Lower leg skin (tissue), 4 donors: Measurements from ENCODE around the gene ANAPC2. TPM values are rescaled to one million over a fixed set of nuclear protein-coding genes. Genes with fewer than 3 reads are reported as not detected.

Experiments used
- DNase-seq, 2 donors: peaks; one replicate each; pipeline ENCODE4 v3.0.0-alpha.2; 2019; ENCODE audit warnings: low spot score in 2 of 2
- H3K4me3 ChIP-seq: fragments of 200-600 bp; sonication (generic); 2 replicates; pipeline ENCODE4 v1.5.1; 2017; ENCODE audit warnings: mild to moderate bottlenecking, low read depth; ENCODE audit not compliant: poor library complexity, severe bottlenecking
- POLR2A ChIP-seq, 2 donors: fragments of 450-650 bp; IDR thresholded peaks; one replicate each; pipeline ENCODE4 v1.6.1; 2016 to 2017; ENCODE audit warnings: antibody characterized with exemption in 2 of 2, mild to moderate bottlenecking in 1 of 2, moderate library complexity in 1 of 2
- WGBS, 2 donors: methylation state at CpG; one replicate each; pipeline ENCODE4 v1.1.5; 2018; 5-methylcytosine and 5-hydroxymethylcytosine counted together
- intact Hi-C: fragments of 100-400 bp; cut with DNase I; formaldehyde crosslinking; loops from one replicate; pipeline ENCODE4 v1.15.0; 2023; ENCODE audit warnings: low total_unique reads
- total RNA-seq, 4 donors: library from RNA; depleted of rRNA; stranded (reverse); fragments of >200 nt; gene quantifications; one replicate each; pipeline ENCODE4 v1.1.0, GENCODE V29; 2016
- TF ChIP-seq, protein P1 (sequence below), 3 donors: fragments of 450-650 bp; IDR thresholded peaks; one replicate each; pipeline ENCODE4 v1.5.1; 2016; ENCODE audit warnings: antibody characterized with exemption in 3 of 3, mild to moderate bottlenecking in 3 of 3, moderate library complexity in 2 of 3

The ANAPC2 gene
- total RNA-seq, 4 donors from 2014 or later = 26.2 to 69.3 (median 30.5) TPM

DNA sequence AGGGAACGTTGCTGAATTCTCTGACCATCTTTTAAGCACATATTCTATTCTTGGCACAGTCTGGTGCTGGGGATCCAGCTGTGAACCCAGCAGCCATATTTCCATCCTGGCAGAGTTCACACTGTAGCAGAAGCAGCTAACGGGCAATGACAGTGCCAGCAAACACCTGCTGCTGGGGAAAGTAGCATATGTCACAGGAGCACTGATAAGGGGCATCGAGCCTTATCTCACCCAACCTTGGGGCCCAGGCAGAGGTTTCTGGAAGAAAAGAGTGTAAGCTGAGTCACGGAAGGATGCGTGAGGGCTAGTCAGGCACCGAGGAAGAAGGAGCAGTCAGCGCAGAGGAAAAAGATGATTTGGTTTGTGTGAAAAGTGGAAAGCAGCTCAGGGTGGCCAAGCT lies 18.2 kb upstream of the ANAPC2 start:
- H3K4me3 ChIP-seq = no peak overlapping the region
- intact Hi-C loops = no loop called here

DNA sequence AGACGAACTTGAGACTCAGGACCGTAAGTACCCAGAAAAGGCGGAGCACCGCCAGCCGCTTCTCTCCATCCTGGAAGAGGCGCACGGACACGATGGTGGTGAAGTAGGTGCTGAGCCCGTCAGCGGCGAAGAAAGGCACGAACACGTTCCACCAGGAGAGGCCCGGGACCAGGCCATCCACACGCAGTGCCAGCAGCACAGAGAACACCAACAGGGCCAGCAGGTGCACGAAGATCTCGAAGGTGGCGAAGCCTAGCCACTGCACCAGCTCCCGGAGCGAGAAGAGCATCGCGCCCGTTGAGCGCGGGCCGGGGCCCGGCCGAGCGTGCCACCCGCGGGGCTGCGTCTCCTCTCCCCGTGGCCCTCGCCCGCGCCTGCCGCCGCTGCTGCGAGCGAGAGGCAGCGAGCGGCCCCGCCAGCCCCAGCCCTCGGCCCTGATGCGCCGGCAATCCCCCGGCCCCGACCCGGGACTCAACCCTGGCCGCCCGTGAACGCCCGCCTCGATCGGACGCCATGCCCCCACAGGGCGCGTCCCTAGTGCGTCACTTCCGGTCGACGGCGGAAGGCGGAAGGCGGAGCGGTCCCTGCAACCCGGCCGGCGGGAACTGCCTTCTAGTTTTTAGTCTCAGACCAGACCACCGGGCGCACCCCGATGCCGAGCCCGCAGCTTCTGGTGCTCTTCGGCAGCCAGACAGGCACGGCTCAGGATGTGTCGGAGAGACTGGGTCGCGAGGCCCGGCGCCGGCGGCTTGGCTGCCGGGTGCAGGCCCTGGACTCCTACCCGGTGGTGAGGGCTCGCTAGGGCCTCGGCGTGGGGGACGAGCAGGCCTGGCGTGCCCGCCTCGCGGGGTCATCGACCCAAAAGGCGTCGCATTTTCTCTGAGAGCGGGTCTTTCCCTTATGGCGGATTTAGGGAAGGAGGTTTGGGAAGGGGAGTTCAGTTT lies 17.0 kb upstream of the ANAPC2 start, which contains the start of the genes NDOR1 and TMEM203:
TSS of gene NDOR1 (plus strand) at position 575 of the 944 bp plus-strand sequence. CDS start at position 653, 78 bp downstream.
TSS of gene TMEM203 (minus strand) at position 523 of the 944 bp plus-strand sequence. CDS start at position 289, 234 bp downstream.
- 0 to 1% methylated on average over 37 to 78 of the region's 98 CpGs for WGBS, 2 donors
- TF ChIP-seq, protein P1, sequence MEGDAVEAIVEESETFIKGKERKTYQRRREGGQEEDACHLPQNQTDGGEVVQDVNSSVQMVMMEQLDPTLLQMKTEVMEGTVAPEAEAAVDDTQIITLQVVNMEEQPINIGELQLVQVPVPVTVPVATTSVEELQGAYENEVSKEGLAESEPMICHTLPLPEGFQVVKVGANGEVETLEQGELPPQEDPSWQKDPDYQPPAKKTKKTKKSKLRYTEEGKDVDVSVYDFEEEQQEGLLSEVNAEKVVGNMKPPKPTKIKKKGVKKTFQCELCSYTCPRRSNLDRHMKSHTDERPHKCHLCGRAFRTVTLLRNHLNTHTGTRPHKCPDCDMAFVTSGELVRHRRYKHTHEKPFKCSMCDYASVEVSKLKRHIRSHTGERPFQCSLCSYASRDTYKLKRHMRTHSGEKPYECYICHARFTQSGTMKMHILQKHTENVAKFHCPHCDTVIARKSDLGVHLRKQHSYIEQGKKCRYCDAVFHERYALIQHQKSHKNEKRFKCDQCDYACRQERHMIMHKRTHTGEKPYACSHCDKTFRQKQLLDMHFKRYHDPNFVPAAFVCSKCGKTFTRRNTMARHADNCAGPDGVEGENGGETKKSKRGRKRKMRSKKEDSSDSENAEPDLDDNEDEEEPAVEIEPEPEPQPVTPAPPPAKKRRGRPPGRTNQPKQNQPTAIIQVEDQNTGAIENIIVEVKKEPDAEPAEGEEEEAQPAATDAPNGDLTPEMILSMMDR (IDR thresholded peaks at IDR 0.05) = no peak
- TF ChIP-seq POLR2A (IDR thresholded peaks at IDR 0.05) = no peak
- H3K4me3 ChIP-seq = peak within 1 kb of the TSS; percentile 91
- peak; percentile 86 to 98 for DNase-seq
- intact Hi-C loops = no loop called here

More for the DNA sequence above, 18.2 kb upstream of the ANAPC2 start:
- DNase-seq = no peak
- TF ChIP-seq, protein P1 (IDR thresholded peaks at IDR 0.05) = no peak
- TF ChIP-seq POLR2A (IDR thresholded peaks at IDR 0.05) = no peak
- WGBS, 2 donors = 71 to 82% methylated on average over 7 of the region's 7 CpGs

DNA sequence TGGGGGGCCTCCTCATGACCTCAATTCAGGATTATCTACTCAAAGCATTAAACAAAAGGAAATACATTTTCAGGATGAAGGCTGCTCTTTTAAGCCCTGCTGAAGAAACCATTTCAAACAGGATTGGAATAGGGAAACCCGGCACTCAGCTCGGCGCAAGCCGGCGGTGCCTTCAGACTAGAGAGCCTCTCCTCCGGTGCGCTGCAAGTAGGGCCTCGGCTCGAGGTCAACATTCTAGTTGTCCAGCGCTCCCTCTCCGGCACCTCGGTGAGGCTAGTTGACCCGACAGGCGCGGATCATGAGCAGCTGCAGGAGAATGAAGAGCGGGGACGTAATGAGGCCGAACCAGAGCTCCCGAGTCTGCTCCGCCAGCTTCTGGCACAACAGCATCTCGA lies 16.4 kb upstream of the ANAPC2 start:
- 19% methylated on average over 17 to 21 of the region's 21 CpGs for WGBS, 2 donors
- intact Hi-C loops = no loop called here
- no peak for DNase-seq
- peak overlapping the region; percentile 91 for H3K4me3 ChIP-seq
- TF ChIP-seq POLR2A (IDR thresholded peaks at IDR 0.05) = no peak
- TF ChIP-seq, protein P1 (IDR thresholded peaks at IDR 0.05) = no peak

DNA sequence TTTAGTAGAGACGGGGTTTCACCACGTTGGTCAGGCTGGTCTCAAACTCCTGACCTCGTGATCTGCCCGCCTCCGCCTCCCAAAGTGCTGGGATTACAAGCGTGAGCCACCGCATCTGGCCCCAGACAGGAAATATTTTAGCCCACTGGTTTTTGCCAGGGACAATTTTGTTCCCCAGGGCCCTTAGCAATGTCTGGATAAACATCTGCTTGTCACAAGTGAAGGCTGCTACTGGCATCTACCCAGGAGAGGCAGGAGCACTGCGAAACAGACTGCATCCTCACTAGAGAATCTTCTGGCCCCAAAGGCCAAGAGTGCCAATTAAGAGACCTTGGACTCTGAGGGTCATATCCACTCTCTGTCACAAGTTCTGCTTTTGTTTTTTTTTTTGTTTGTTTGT lies 14.6 kb upstream of the ANAPC2 start:
- intact Hi-C loops = no loop called here
- H3K4me3 ChIP-seq = no peak overlapping the region
- TF ChIP-seq, protein P1 (IDR thresholded peaks at IDR 0.05) = no peak
- TF ChIP-seq POLR2A (IDR thresholded peaks at IDR 0.05) = no peak
- WGBS, 2 donors = 69 to 73% methylated on average over 8 of the region's 8 CpGs
- no peak for DNase-seq

DNA sequence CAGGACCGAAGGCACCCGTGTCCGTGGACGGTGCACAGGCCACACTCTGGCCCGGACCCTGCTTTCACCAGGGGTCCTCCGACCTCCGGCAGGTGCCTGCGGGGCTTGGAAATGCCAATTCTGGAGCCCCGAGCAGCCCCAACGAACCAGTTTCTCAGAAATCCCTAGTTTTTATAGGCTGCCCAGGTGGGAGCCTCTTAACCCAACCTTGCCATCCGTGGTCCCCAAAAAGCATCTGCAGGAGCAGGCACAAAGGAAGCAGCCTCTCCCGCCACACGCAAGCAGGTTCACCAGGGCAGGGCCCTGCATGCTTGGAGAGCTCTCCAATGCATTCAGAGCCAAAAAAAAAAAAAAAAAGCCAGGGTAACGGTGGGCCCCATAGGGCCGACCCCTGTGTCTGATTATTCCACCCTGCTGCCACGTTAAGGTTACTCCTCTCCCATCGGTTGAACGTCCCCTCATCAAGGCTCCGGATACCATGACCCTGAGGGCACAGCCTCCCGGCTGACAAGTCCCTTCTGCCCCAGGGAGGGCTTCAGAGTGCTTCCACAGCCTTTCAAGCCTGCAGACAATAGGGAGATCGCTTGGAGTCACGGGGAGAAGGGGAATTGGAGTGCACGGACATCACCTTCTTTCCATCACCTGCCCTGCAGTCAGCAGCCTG lies 13.0 kb upstream of the ANAPC2 start:
- DNase-seq = no peak
- WGBS, 2 donors = 15 to 20% methylated on average over 20 to 22 of the region's 23 CpGs
- TF ChIP-seq, protein P1 (IDR thresholded peaks at IDR 0.05) = no peak
- TF ChIP-seq POLR2A (IDR thresholded peaks at IDR 0.05) = no peak
- no peak overlapping the region for H3K4me3 ChIP-seq
- intact Hi-C loops = no loop called here
